ENCODE measurements around the gene MED1.

The MED1 gene

DNA sequence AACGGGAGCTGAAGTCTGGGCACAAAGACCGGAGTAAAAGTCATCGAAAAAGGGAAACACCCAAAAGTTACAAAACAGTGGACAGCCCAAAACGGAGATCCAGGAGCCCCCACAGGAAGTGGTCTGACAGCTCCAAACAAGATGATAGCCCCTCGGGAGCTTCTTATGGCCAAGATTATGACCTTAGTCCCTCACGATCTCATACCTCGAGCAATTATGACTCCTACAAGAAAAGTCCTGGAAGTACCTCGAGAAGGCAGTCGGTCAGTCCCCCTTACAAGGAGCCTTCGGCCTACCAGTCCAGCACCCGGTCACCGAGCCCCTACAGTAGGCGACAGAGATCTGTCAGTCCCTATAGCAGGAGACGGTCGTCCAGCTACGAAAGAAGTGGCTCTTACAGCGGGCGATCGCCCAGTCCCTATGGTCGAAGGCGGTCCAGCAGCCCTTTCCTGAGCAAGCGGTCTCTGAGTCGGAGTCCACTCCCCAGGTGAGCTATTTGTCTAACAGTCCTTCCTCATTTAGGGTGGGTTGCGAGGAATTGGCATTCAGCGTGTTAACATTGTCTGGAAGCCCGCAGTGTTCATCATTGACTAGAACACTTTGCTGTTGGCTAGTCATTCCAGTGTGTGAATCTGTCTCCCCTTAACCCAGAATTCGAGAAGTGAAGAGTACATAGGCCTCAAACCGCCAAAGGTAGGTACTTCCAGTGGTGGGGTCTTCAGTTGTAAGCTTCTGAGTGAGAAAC, 11.7 kb upstream of the MED1 start:
- H3K36me3 ChIP-seq (ENCODE audit: control insufficient read depth in 1 of 2, insufficient read depth in 2 of 2, low read depth in 1 of 2, low read length in 2 of 2), result peaks cover 0 to 10% of the 10 kb centered on the region in 2 experiments
- no peaks in the 10 kb centered on the region for H3K27me3 ChIP-seq (ENCODE audit: control insufficient read depth in 1 of 2, insufficient read depth in 1 of 2, low read length in 2 of 2)
- H2BK12ac ChIP-seq (ENCODE audit: low read length in 2 of 2), result peak overlapping the region in 1 of 2 experiments; percentile 49
- 5% methylated on average over 28 of the region's 28 CpGs for WGBS
- H3K79me1 ChIP-seq (replicated peaks; ENCODE audit: low read length, poor library complexity, severe bottlenecking), result no peaks in the 10 kb centered on the region
- no peak overlapping the region for H3K4ac ChIP-seq (ENCODE audit: low read depth in 1 of 2, low read length in 2 of 2)
- no peak overlapping the region for H2BK120ac ChIP-seq (ENCODE audit: low read depth, low read length)
- peak; percentile 36 for DNase-seq
- H2BK5ac ChIP-seq (ENCODE audit: low read depth, low read length, poor library complexity, severe bottlenecking), result no peak overlapping the region
- H4K8ac ChIP-seq (ENCODE audit: low read length), result no peak overlapping the region
- H3K4me3 ChIP-seq (ENCODE audit: insufficient read depth in 1 of 2, low read depth in 1 of 2, low read length in 2 of 2), result peak overlapping the region; percentile 69 to 87
- peak overlapping the region; percentile 74 for H3K4me2 ChIP-seq (ENCODE audit: low read length, poor library complexity, severe bottlenecking)
- H2AK5ac ChIP-seq (ENCODE audit: low read length, severe bottlenecking), result no peak overlapping the region
- peak overlapping the region; percentile 100 for H3K9ac ChIP-seq (ENCODE audit: low read length)
- no peak overlapping the region for H2BK15ac ChIP-seq (ENCODE audit: low read depth, poor library complexity, severe bottlenecking)
- no peak overlapping the region for H3K18ac ChIP-seq (ENCODE audit: low read depth in 1 of 2, low read length in 2 of 2)
- H2AFZ ChIP-seq (ENCODE audit: low read depth, low read length), result no peak overlapping the region
- peaks cover 4% of the 10 kb centered on the region for H3K4me1 ChIP-seq (ENCODE audit: control insufficient read depth, insufficient read depth, low read depth, low read length)
- H3K14ac ChIP-seq (ENCODE audit: low read length in 2 of 2), result peak overlapping the region in 1 of 2 experiments; percentile 61
- no peak overlapping the region for H4K91ac ChIP-seq (ENCODE audit: low read length)
- H3K9me3 ChIP-seq (ENCODE audit: control insufficient read depth, low read length), result no peaks in the 10 kb centered on the region
- no peak overlapping the region for H3K27ac ChIP-seq (ENCODE audit: low read length, poor library complexity, severe bottlenecking)
- no peak overlapping the region for H3K23ac ChIP-seq (ENCODE audit: low read length in 2 of 2)

DNA sequence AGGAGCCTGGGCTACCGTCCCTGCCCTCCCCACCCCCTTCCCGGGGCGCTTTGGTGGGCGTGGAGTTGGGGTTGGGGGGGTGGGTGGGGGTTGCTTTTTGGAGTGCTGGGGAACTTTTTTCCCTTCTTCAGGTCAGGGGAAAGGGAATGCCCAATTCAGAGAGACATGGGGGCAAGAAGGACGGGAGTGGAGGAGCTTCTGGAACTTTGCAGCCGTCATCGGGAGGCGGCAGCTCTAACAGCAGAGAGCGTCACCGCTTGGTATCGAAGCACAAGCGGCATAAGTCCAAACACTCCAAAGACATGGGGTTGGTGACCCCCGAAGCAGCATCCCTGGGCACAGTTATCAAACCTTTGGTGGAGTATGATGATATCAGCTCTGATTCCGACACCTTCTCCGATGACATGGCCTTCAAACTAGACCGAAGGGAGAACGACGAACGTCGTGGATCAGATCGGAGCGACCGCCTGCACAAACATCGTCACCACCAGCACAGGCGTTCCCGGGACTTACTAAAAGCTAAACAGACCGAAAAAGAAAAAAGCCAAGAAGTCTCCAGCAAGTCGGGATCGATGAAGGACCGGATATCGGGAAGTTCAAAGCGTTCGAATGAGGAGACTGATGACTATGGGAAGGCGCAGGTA, 11.0 kb upstream of the MED1 start:
- peaks cover 0 to 5% of the 10 kb centered on the region in 2 experiments for H3K36me3 ChIP-seq (ENCODE audit: control insufficient read depth in 1 of 2, insufficient read depth in 2 of 2, low read depth in 1 of 2, low read length in 2 of 2)
- H2BK5ac ChIP-seq (ENCODE audit: low read depth, low read length, poor library complexity, severe bottlenecking), result no peak overlapping the region
- H3K14ac ChIP-seq (ENCODE audit: low read length in 2 of 2), result no peak overlapping the region
- H3K9ac ChIP-seq (ENCODE audit: low read length), result peak overlapping the region; percentile 100
- H2AK5ac ChIP-seq (ENCODE audit: low read length, severe bottlenecking), result no peak overlapping the region
- peak overlapping the region; percentile 88 for H3K27ac ChIP-seq (ENCODE audit: low read length, poor library complexity, severe bottlenecking)
- H3K4me1 ChIP-seq (ENCODE audit: control insufficient read depth, insufficient read depth, low read depth, low read length), result peaks cover 4% of the 10 kb centered on the region
- H2AFZ ChIP-seq (ENCODE audit: low read depth, low read length), result no peak overlapping the region
- H4K8ac ChIP-seq (ENCODE audit: low read length), result no peak overlapping the region
- no peak for DNase-seq
- H2BK12ac ChIP-seq (ENCODE audit: low read length in 2 of 2), result no peak overlapping the region
- peak overlapping the region in 1 of 2 experiments; percentile 31 for H3K23ac ChIP-seq (ENCODE audit: low read length in 2 of 2)
- H2BK120ac ChIP-seq (ENCODE audit: low read depth, low read length), result no peak overlapping the region
- H2BK15ac ChIP-seq (ENCODE audit: low read depth, poor library complexity, severe bottlenecking), result no peak overlapping the region
- WGBS, result under 1% methylated on average over 30 of the region's 34 CpGs
- H3K4ac ChIP-seq (ENCODE audit: low read depth in 1 of 2, low read length in 2 of 2), result peak overlapping the region; percentile 1 to 59
- peak overlapping the region; percentile 74 for H3K4me2 ChIP-seq (ENCODE audit: low read length, poor library complexity, severe bottlenecking)
- H4K91ac ChIP-seq (ENCODE audit: low read length), result no peak overlapping the region
- H3K4me3 ChIP-seq (ENCODE audit: insufficient read depth in 1 of 2, low read depth in 1 of 2, low read length in 2 of 2), result peak overlapping the region; percentile 72 to 87
- H3K9me3 ChIP-seq (ENCODE audit: control insufficient read depth, low read length), result no peaks in the 10 kb centered on the region
- peak overlapping the region in 1 of 2 experiments; percentile 88 for H3K18ac ChIP-seq (ENCODE audit: low read depth in 1 of 2, low read length in 2 of 2)
- H3K27me3 ChIP-seq (ENCODE audit: control insufficient read depth in 1 of 2, insufficient read depth in 1 of 2, low read length in 2 of 2), result no peaks in the 10 kb centered on the region
- H3K79me1 ChIP-seq (replicated peaks; ENCODE audit: low read length, poor library complexity, severe bottlenecking), result no peaks in the 10 kb centered on the region

GRCh38 chr17:39461113-39461925, 10.3 kb upstream of the MED1 start, which contains the start of gene CDK12:
CDK12 (plus strand) TSS chr17:39461486; CDS start chr17:39462072, 586 bp downstream.
- H3K9ac ChIP-seq (ENCODE audit: low read length), result peak within 1 kb of the TSS; percentile 100
- peak within 1 kb of the TSS; percentile 58 for H2BK5ac ChIP-seq (ENCODE audit: low read depth, low read length, poor library complexity, severe bottlenecking)
- peak within 1 kb of the TSS in 1 of 2 experiments; percentile 69 for H3K14ac ChIP-seq (ENCODE audit: low read length in 2 of 2)
- H3K79me1 ChIP-seq (replicated peaks; ENCODE audit: low read length, poor library complexity, severe bottlenecking), result no peaks in the 10 kb centered on the region
- H3K23ac ChIP-seq (ENCODE audit: low read length in 2 of 2), result peak within 1 kb of the TSS in 1 of 2 experiments; percentile 31
- H2BK15ac ChIP-seq (ENCODE audit: low read depth, poor library complexity, severe bottlenecking), result no peak within 1 kb of the TSS
- no peak within 1 kb of the TSS for H2BK12ac ChIP-seq (ENCODE audit: low read length in 2 of 2)
- H2AK5ac ChIP-seq (ENCODE audit: low read length, severe bottlenecking), result no peak within 1 kb of the TSS
- no peaks in the 10 kb centered on the region for H3K27me3 ChIP-seq (ENCODE audit: control insufficient read depth in 1 of 2, insufficient read depth in 1 of 2, low read length in 2 of 2)
- H3K4ac ChIP-seq (ENCODE audit: low read depth in 1 of 2, low read length in 2 of 2), result peak within 1 kb of the TSS; percentile 68 to 84
- peak; percentile 100 for DNase-seq
- peak within 1 kb of the TSS; percentile 88 for H3K27ac ChIP-seq (ENCODE audit: low read length, poor library complexity, severe bottlenecking)
- peak within 1 kb of the TSS; percentile 34 to 88 for H3K18ac ChIP-seq (ENCODE audit: low read depth in 1 of 2, low read length in 2 of 2)
- H2AFZ ChIP-seq (ENCODE audit: low read depth, low read length), result peak within 1 kb of the TSS; percentile 43
- no peaks in the 10 kb centered on the region for H3K9me3 ChIP-seq (ENCODE audit: control insufficient read depth, low read length)
- H2BK120ac ChIP-seq (ENCODE audit: low read depth, low read length), result peak within 1 kb of the TSS; percentile 44
- peak within 1 kb of the TSS; percentile 72 to 87 for H3K4me3 ChIP-seq (ENCODE audit: insufficient read depth in 1 of 2, low read depth in 1 of 2, low read length in 2 of 2)
- H3K4me1 ChIP-seq (ENCODE audit: control insufficient read depth, insufficient read depth, low read depth, low read length), result peaks cover 4% of the 10 kb centered on the region
- peak within 1 kb of the TSS; percentile 86 for H4K91ac ChIP-seq (ENCODE audit: low read length)
- H3K4me2 ChIP-seq (ENCODE audit: low read length, poor library complexity, severe bottlenecking), result peak within 1 kb of the TSS; percentile 74
- 7% methylated on average over 33 of the region's 51 CpGs for WGBS
- H4K8ac ChIP-seq (ENCODE audit: low read length), result peak within 1 kb of the TSS; percentile 95
- H3K36me3 ChIP-seq (ENCODE audit: control insufficient read depth in 1 of 2, insufficient read depth in 2 of 2, low read depth in 1 of 2, low read length in 2 of 2), result peaks cover 0 to 4% of the 10 kb centered on the region in 2 experiments
